ENCODE data around the gene LINGO4.
"Not testable (repeated sequence)": the region's sequence is repeated elsewhere in the genome, so short reads cannot be mapped to it uniquely, and the experiment has no call there.

Gene LINGO4

DNA sequence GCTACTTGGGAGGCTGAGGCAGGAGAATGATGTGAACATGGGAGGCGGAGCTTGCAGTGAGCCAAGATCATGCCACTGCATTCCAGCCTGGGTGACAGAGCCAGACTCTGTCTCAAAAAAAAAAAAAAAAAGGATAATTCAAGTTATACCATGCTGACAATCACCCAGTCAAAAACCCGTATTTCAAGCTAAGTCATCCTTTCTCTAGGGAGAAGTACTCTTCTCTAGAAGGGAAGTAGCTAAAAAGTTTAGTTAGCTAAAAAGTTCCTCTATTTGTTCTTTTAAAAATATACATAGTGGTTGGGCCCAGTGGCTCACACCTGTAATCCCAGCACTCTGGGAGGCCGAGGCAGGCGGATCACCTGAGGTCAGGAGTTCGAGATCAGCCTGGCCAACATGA, 24.5 kb downstream of the LINGO4 start:
- DNase-seq = not testable (repeated sequence)

DNA sequence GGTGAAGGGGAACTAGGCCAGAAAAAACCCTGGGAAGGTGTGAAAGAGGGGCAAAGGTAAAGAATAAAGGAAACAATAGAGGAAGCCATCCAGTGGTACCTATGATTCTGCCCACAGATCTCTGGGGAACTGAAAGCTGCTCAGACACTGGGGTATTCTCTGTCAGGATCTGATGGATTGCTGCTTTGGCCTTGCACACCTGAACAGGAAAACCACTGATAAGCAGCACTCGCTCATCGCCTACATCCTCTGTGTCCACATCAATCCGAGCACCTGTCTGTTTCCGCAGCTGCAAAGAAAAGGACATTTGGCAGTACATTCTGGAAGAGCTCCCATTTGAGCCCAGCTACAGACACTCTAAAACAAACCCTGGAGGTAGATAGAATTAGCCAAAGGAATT, 25.4 kb downstream of the LINGO4 start:
- no peak for DNase-seq

DNA sequence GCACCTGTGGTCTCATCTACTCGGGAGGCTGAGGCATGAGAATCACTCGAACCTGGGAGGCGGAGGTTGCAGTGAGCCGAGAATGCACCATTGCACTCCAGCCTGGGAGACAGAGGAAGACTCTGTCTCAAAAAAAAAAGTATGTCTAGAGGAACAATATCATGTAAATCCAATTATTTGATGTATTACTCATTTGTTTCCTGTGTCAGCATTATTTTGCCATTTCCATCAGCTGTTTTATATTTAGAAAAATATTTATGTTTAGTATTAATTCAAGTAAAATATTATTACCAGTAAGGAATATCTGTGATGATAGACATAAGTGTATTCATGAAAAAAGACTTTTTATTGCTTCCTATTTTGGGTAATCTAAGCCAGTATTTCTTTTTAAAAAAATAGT, 27.9 kb downstream of the LINGO4 start:
- DNase-seq = no peak

DNA sequence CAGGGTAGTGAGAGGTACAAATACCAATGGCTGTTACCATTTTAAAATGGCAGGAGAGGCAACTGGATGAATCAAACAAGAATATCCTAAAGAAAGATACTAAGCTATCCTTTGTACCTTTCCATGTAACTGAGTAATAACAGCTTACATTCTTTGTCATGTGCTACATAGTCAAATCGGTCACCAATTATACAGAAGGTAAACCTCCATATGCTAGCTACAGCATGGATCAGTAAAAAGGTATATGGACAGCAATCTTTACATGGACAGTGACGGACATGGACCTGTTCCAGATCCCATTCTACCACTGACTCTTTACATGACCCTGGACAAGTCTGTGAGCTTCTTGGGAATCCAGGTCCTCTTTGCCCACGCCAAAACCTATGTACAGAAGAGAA, 28.6 kb downstream of the LINGO4 start:
- DNase-seq = no peak

DNA sequence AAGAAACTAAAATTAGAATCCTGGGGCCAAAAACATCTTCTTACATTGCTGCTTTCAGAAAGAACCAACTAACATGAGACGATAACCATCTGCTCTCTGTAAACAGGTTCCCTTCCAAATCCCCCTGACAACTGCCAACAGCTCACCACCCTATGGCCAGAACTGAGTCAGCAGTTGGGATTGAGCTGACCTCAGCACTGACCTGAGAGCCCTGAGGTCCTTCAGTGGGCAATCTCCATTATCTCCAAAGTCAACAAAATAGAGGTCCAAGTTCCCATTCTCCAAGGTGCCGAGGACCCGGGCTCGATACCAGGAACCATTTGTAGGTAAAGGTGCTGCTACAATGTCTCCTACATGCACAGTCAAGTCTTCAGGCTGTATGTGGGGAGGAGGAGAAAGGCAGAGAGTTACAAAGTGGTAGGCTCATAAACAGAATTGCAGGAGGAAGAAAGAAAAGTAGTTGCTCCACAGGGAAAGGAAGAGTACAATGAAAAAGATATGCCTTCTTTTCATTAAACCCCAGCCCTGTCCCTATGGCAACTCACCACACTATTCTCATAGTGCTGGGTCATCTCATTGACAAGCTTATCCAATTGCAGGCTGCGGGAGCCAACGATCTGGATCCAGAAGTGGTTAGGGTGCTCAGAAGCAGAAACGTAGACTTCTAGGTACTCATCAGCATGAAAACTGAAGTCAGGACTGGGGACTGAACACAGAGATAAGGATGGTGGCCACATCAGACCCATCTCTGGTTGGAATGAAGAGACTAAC, 29.1 kb downstream of the LINGO4 start:
- no peak for DNase-seq

DNA sequence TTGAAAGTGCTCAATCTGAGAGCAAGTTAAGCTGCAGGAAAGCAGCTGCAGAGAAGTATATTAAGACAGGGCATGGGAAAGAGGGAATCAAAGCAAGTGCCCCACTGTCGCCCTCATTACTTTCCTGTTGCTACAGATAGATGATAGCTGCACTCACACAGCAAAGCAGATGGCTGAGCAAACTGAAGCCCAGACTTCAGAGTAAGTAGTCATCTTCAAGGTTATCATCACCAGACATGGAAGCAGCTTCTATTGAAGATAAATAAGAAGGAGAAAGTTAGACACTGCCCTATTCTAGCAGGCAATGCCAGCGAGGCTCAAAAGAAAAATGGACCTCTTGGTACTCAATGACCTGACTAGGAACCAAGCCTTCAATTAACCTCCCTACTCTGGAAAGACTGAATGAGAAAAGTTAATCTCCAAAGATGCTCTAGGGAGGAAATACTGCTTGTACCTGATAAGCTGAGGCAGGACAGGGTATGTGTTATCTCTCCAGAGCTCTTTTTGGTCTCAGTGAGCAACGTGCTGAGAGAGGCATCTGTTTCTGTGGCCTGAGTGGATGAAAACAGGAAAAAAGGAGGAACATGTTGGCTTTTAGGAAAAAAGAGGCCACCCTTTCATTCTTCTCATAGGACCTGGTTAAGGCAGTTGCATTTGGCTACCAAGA, 30.8 kb downstream of the LINGO4 start:
- DNase-seq = no peak

DNA sequence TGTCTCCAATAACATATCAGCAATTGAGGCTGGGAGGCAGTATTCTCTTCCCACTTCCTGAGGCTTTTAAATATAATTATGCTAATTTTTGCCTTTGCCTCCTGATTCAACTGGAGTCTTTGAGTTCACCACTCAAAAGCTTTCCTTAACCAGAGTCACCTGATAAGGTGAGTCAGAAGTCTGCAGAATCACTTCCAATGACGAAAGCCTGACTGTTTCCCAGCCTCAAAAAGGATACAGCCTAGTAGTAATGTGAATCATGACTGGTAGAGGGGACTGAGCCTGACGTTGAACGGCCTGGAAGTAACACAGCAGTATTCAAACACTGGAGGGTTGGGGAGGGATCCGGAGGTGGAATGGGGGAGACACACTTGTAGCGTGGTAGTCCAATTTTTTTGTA, 31.5 kb downstream of the LINGO4 start:
- no peak for DNase-seq

- DNase-seq = not testable (repeated sequence)
Observed at GRCh38 chr1:151769270-151769669, 35.9 kb downstream of the LINGO4 start.

DNA sequence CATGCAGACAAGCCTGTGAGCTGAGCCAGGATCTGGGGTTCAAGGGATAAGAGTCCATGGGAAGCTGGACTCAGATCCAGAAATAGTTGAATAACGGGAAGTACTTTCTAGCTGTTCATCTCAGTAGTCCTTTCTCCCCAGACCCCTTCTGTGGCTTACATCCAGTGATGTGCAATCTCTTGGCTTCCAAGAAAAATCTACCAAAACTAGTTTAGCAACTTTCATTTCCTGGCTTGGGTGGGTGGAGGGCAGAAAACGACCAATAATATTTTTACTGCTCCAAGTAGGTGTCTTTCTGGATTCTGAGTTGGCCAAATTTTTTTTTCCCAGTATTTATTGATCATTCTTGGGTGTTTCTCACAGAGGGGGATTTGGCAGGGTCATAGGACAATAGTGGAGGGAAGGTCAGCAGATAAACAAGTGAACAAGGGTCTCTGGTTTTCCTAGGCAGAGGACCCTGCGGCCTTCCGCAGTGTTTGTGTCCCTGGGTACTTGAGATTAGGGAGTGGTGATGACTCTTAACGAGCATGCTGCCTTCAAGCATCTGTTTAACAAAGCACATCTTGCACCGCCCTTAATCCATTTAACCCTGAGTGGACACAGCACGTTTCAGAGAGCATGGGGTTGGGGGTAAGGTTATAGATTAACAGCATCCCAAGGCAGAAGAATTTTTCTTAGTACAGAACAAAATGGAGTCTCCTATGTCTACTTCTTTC, 36.7 kb downstream of the LINGO4 start:
- DNase-seq = not testable (repeated sequence)

GRCh38 chr1:151763990-151764389, 41.2 kb downstream of the LINGO4 start:
- DNase-seq = no peak

- DNase-seq = peak; percentile 91
Observed at GRCh38 chr1:151762941-151763921, 42.0 kb downstream of the LINGO4 start, which contains the start of gene MRPL9. MRPL9 (minus strand) TSS chr1:151763496; CDS start chr1:151763479, 17 bp downstream.

- DNase-seq = no peak
Observed at GRCh38 chr1:151760597-151761385, 44.4 kb downstream of the LINGO4 start.

- DNase-seq = no peak
Observed at GRCh38 chr1:151759241-151759640, 46.0 kb downstream of the LINGO4 start.

DNA sequence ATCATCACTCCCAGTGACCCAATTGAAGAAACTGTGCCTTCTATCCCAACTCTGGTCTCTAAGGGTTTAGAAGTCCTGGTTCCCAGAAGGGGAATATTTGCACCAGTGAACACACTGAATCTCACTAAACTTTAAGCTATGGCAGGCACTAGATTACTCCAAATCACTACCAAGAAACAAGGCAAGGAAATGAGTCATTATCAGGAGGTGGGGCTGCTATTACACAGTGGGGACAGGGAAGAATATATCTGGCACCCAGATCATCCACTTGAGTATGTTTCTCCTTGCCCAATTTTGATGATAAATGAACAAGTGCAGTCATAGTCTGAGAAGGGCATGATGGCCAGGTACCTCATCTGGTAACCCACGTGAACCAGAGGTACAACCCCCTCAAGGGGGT, 48.9 kb downstream of the LINGO4 start:
- DNase-seq = no peak
